Tibial nerve (tissue), 4 donors: ENCODE results near the gene ZNF705A. TPM values are rescaled to one million over a fixed set of nuclear protein-coding genes. Genes with fewer than 3 reads are reported as not detected.
A peak's percentile ranks its signal among the peaks of the same experiment; 100 is the strongest.
"Not testable (repeated sequence)": the region's sequence is repeated elsewhere in the genome, so short reads cannot be mapped to it uniquely, and the experiment has no call there.

Source experiments
- DNase-seq, 2 donors: peaks; one replicate each; pipeline ENCODE4 v3.0.0-alpha.2; 2019; ENCODE audit warnings: low spot score in 2 of 2
- H3K27ac ChIP-seq, 4 donors: fragments of 200-600 bp; sonication (generic) in 3 of 4; one replicate each; pipeline ENCODE4 v1.5.1; 2017 to 2019; ENCODE audit warnings: mild to moderate bottlenecking in 1 of 4
- H3K27me3 ChIP-seq, 2 donors: fragments of 200-600 bp; sonication (generic) in 1 of 2; one replicate each; pipeline versions ENCODE4 v1.5.1 to v1.6.0; 2017 to 2019
- H3K36me3 ChIP-seq, 3 donors: fragments of 200-600 bp; sonication (generic); one replicate each; pipeline ENCODE4 v1.5.1; 2018 to 2019
- H3K4me1 ChIP-seq, 4 donors: fragments of 200-600 bp; sonication (generic) in 3 of 4; one replicate each; pipeline ENCODE4 v1.5.1; 2017 to 2019
- H3K4me3 ChIP-seq, 4 donors: fragments of 200-600 bp; sonication (generic) in 3 of 4; one replicate each; pipeline ENCODE4 v1.5.1; 2017 to 2019; ENCODE audit warnings: mild to moderate bottlenecking in 1 of 4, moderate library complexity in 1 of 4
- H3K9me3 ChIP-seq, 4 donors: fragments of 200-600 bp; sonication (generic) in 3 of 4; one replicate each; pipeline ENCODE4 v1.5.1; 2017 to 2019
- EP300 ChIP-seq, 2 donors: sonication (generic); formaldehyde crosslinking; IDR thresholded peaks; one replicate each; pipeline ENCODE4 v1.6.1; 2017; ENCODE audit warnings: antibody characterized with exemption in 2 of 2, mild to moderate bottlenecking in 1 of 2
- POLR2A ChIP-seq, 2 donors: fragments of 450-650 bp; IDR thresholded peaks; one replicate each; pipeline ENCODE4 v1.6.1; 2017; ENCODE audit warnings: antibody characterized with exemption in 2 of 2, mild to moderate bottlenecking in 2 of 2, moderate library complexity in 2 of 2
- WGBS, 2 donors: methylation state at CpG; one replicate each; pipeline ENCODE4 v1.1.5; 2018; 5-methylcytosine and 5-hydroxymethylcytosine counted together
- total RNA-seq, 4 donors: library from RNA; depleted of rRNA; stranded (reverse); fragments of >200 nt; gene quantifications; one replicate each; pipeline ENCODE4 v1.1.0, GENCODE V29; 2016
- TF ChIP-seq, protein P1 (sequence below), 5 experiments: fragments of 200-600 bp in 3 of 5; fragments of 450-650 bp in 2 of 5; sonication (generic) in 3 of 5; IDR thresholded peaks; one replicate each; pipeline ENCODE4 v1.5.1; 2016 to 2019; ENCODE audit warnings: antibody characterized with exemption in 5 of 5, mild to moderate bottlenecking in 3 of 5, moderate library complexity in 2 of 5

Gene ZNF705A
- total RNA-seq, 4 donors from 2014 or later = not detected

DNA sequence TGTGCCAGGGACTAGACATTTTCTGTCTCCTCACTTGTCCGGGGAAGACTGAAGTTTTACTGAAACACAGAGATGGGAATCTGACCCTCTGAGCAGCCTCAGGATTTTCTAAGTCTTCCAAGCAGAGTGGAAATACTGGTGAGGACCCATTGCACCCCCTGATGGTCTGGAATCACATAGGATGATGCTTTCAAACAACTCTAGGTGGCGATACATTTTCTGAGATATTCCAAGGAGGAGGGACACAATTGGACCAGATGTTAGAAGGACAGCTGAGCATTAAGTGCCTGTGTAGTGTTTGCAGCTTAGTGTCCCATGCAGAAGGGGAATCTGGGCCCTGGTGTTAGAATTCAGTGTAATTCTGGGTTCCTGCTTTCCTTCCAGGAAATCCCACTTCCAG is 31.3 kb downstream of the ZNF705A start:
- WGBS, 2 donors = 76 to 83% methylated on average over 2 of the region's 2 CpGs
- not testable (repeated sequence) for H3K4me3 ChIP-seq, H3K27me3 ChIP-seq, H3K27ac ChIP-seq, H3K4me1 ChIP-seq, H3K9me3 ChIP-seq, DNase-seq, H3K36me3 ChIP-seq

DNA sequence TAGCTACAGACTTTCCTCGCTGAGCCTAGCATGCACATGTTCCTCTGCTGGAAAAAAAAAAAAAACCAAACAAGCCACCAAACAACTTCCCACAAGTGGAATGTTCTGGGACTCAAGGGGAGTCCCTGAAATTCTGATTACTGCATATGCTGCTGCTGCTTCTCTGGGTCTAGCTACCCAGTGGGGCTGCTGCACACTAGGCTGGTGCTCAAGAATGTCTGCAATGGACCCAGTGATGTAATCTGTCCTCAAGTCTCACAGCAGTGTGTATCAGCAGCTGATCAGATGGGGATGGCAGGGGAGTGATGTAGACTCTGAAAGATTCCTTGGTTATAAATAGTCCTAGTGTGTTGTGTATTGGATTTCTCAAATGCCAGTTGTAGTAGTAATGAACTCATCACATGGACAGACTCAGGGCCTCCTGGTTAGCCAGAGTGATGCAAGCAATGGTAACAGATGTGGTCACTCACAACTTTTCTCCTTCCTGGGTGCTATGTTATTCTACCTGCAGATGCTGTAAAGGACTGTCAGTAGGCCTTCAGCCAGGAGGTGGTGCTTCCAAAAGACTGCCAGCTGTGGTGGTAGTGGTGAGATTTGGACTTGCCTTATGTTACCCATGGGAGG is 41.0 kb downstream of the ZNF705A start:
- 93 to 94% methylated on average over 1 of the region's 1 CpG for WGBS, 2 donors
- H3K27ac ChIP-seq, H3K4me3 ChIP-seq, DNase-seq, H3K27me3 ChIP-seq, H3K4me1 ChIP-seq, H3K9me3 ChIP-seq: not testable (repeated sequence)
- H3K36me3 ChIP-seq = peaks cover 0 to 23% (median 0%) of the 10 kb centered on the region in 3 donors

DNA sequence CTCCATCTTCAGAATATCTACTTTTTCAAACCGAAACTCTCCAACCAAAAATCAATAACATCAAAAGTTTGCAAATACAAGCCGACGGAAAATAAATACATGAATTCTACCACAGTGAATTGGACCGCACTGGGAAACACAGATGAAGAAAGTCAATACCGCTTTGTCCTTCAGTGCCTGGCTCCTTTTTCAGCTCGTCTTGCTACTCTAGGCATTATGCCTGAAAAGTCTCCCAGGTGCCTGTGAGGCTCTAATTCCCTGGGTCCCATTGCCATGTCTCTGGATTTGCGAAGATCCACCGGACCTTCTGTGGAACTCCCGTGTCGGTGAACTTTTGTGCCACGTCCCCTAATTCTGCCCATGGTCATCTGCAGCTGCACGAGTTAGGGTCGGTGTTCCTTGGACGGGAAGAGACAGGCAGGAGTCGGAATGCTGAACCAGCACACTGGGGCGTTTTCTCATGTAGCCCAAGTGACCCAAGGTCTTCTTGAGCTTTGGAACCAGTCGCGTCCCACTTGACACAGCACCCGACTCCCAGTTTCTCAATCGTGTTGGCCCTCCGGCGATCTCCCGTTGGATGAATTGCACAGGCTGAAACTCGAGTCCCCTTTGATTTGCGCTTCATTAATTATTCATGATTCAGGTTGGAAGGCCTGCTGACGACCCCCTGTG is 62.0 kb downstream of the ZNF705A start:
- H3K9me3 ChIP-seq, H3K27ac ChIP-seq, H3K27me3 ChIP-seq, H3K36me3 ChIP-seq, H3K4me3 ChIP-seq, H3K4me1 ChIP-seq, DNase-seq: not testable (repeated sequence)
- 87 to 89% methylated on average over 26 of the region's 26 CpGs for WGBS, 2 donors

DNA sequence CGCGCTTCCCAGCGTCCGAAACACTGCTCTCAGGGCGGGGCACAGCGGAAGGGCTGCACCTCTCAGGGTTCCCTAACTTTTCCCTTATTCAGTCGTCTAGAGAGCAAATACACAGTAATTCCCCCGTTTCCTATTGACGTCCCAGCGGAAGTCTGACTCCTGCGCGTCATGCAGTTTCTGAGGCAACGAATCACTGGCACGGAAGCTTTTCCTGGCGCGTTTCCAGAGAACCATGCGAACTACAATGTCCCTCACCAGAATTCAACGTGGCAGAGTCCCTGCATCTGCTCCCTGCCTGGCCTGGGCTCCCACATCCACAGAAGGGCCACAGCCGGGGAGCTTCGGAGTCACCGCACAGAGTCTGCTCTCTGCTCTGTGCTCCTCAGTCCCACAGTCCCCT is 64.6 kb downstream of the ZNF705A start:
- not testable (repeated sequence) for H3K27ac ChIP-seq, H3K9me3 ChIP-seq, H3K4me3 ChIP-seq, H3K4me1 ChIP-seq, DNase-seq, H3K27me3 ChIP-seq, H3K36me3 ChIP-seq
- 82 to 89% methylated on average over 21 of the region's 21 CpGs for WGBS, 2 donors

DNA sequence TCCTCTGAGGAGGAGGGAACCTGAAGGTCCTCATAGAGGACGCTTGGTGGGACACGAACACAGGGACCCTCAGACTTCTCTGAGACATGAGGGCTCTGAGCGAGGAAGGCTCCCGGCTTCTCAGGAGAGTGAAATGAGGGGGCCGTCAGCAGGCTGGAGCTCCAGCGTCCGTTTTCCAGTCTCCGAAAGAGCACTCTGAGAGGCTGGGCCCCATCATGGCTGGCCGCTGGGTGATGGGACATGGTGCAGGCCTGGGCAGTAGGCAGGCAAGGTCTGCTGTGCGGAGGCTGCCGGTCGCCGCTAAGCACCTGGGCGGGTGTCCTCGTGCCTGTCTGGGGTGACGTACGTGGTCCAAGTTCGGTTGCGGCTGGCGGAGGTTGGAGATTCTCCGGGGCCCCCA is 65.0 kb downstream of the ZNF705A start:
- H3K9me3 ChIP-seq, H3K4me3 ChIP-seq, H3K27ac ChIP-seq, H3K4me1 ChIP-seq, H3K36me3 ChIP-seq, H3K27me3 ChIP-seq, DNase-seq: not testable (repeated sequence)
- WGBS, 2 donors = 92 to 94% methylated on average over 21 of the region's 21 CpGs

DNA sequence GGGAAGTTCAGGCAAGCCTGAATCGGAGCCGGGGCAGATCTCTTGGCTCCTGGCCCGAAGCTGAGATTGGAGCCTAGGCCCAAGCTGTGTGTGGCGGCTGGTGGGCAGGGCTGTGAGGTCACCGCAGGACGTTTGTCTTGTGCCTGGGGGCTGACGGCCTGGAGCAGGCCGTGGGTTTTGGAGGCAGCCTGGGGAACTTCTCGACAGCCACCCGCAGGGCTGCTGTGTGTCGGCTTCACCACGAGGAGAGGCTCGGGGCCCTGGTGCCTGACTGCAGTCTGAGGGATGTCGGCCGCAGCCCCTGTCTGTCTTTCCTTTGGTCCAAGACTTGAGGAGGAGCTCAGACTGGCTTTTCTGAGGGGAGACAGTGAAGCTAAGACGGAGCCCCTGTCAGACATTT is 65.5 kb downstream of the ZNF705A start:
- not testable (repeated sequence) for H3K4me3 ChIP-seq, H3K27me3 ChIP-seq, H3K9me3 ChIP-seq, H3K36me3 ChIP-seq, DNase-seq, H3K27ac ChIP-seq, H3K4me1 ChIP-seq
- WGBS, 2 donors = 85 to 89% methylated on average over 13 to 16 of the region's 16 CpGs

DNA sequence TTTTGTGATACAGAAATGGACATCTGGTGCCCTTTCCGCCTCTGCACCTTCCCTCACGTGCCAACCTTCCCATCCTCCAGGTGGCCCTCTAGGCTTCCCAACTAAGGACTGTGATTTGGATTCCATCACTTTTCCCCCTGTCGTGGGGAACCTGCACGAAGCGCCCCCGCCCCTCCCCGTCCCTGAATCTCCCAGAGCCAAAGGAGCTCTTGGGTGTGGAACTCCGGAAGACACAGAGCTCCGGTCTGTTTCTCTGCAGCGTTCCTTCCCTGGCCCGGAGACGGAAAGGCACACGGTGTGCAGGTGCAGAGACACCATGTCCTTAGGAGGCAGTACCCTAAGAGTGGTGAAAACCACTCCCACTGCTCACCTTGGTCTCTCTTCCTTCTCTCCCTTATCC is 66.8 kb downstream of the ZNF705A start:
- not testable (repeated sequence) for H3K4me1 ChIP-seq, H3K36me3 ChIP-seq, DNase-seq, H3K27ac ChIP-seq, H3K9me3 ChIP-seq, H3K4me3 ChIP-seq, H3K27me3 ChIP-seq
- 82 to 86% methylated on average over 13 of the region's 13 CpGs for WGBS, 2 donors

DNA sequence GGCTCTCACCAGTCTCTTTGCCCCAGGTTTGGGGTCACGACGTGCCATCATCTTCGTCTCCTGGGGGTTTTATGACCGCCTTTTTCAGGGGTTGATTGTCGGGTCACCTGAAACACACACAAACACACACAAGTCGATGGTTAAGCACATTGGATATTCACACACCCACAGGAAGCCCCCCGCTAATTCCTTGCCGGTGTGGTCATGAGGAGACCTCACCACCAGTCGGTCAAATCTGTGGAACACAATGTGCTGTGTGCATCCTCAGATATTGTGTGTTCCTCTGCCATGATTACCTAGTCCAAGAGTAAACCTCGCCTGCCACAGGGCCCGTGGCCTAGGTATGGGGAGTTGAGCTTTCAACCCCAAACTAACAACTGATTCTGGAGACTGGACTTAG is 68.0 kb downstream of the ZNF705A start:
- H3K36me3 ChIP-seq, H3K9me3 ChIP-seq, H3K4me3 ChIP-seq, H3K27me3 ChIP-seq, DNase-seq, H3K27ac ChIP-seq, H3K4me1 ChIP-seq: not testable (repeated sequence)
- 94 to 96% methylated on average over 11 of the region's 11 CpGs for WGBS, 2 donors

DNA sequence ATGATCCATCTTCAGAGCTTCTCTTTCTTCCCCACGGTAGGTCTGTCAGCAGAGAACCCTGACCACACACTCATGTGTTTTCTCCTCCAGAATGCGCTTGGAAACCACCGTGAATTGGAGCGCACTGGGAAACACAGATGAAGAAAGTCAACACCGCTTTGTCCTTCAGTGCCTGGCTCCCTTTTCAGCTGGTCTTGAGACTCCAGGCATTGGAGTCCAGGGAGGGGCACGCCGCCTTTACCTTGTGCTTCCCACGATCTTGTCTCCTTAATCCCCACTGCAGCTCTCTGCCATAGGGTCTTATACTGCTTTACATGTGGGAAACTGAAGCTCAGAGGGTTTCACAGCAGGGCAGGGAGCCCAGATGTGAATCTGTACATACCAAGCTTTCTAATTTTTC is 69.5 kb downstream of the ZNF705A start:
- DNase-seq = no peak
- H3K27ac ChIP-seq = no peak overlapping the region
- TF ChIP-seq POLR2A (IDR thresholded peaks at IDR 0.05) (no peak), EP300 (IDR thresholded peaks at IDR 0.05) (no peak)
- TF ChIP-seq, protein P1, sequence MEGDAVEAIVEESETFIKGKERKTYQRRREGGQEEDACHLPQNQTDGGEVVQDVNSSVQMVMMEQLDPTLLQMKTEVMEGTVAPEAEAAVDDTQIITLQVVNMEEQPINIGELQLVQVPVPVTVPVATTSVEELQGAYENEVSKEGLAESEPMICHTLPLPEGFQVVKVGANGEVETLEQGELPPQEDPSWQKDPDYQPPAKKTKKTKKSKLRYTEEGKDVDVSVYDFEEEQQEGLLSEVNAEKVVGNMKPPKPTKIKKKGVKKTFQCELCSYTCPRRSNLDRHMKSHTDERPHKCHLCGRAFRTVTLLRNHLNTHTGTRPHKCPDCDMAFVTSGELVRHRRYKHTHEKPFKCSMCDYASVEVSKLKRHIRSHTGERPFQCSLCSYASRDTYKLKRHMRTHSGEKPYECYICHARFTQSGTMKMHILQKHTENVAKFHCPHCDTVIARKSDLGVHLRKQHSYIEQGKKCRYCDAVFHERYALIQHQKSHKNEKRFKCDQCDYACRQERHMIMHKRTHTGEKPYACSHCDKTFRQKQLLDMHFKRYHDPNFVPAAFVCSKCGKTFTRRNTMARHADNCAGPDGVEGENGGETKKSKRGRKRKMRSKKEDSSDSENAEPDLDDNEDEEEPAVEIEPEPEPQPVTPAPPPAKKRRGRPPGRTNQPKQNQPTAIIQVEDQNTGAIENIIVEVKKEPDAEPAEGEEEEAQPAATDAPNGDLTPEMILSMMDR (IDR thresholded peaks at IDR 0.05) = no peak
- H3K27me3 ChIP-seq = no peaks in the 10 kb centered on the region
- H3K4me1 ChIP-seq = no peaks in the 10 kb centered on the region
- no peak overlapping the region for H3K4me3 ChIP-seq
- 89 to 90% methylated on average over 8 of the region's 8 CpGs for WGBS, 2 donors
- peaks cover 0 to 3% (median 0%) of the 10 kb centered on the region in 4 donors for H3K9me3 ChIP-seq
- no peaks in the 10 kb centered on the region for H3K36me3 ChIP-seq

DNA sequence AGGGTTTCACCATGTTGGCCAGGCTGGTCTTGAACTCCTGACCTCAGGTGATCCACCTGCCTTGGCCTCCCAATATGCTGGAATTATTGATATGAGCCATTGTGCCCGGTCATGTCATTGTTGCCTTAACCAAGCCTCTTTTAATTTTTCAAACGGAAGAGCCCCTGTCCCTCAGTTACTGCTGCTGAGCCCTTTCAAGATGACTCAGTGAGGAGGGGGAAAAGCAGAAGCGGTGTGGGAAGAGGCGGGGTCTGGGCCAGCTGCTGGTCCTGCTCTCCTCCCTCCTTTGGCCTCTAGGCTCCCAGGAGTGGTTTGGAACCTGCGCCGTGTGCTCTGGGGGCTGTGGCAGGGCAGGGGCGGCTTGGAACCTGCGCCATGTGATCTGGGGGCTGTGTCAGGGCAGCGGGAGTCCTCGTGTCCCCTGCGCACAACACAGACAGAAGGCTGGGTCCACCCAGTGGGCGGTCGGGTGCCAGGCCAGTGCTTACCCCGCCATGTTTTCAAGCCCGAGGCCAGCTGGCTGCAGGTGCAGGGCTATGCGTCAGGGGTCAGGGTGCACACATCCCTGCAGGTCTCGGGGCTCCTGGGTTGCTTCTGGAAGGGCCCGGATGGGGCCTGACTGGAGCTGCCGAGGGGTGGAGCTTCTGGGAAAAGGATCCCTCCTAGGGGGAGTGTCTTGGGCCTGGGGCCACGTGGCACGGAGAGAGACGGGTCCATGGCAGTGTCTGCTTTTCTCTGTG is 70.3 kb downstream of the ZNF705A start, which contains the start of gene FAM90A1:
Gene FAM90A1, minus strand, starts transcription at position 627 of the 740 bp plus-strand sequence. CDS start 2,786 bp downstream, outside the sequence.
- WGBS, 2 donors = 38 to 62% methylated on average over 21 to 22 of the region's 22 CpGs

DNA sequence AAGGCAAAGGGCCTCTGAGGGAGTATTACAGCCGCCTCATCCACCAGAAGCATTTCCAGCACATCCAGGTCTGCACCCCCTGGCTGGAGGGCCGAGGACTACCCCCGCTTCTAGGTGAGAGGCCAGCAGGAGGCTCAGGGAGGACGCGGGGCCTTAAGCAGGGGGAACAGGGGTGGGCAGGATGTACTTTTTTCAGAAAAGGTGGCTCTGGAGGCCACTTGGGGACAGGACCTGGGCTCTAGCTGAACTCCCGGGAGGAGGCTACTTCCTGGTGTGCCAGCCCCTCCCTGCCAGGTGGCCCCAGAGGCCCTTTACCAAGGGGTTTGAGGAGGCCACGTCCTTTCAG is 70.9 kb downstream of the ZNF705A start:
- H3K9me3 ChIP-seq, H3K27me3 ChIP-seq, DNase-seq, H3K36me3 ChIP-seq, H3K27ac ChIP-seq, H3K4me1 ChIP-seq: not testable (repeated sequence)
- WGBS, 2 donors = 38 to 59% methylated on average over 7 of the region's 7 CpGs
- H3K4me3 ChIP-seq = peak overlapping the region in 3 of 4 donors; percentile 12 to 36 (median 28)

More for the DNA sequence above, 70.3 kb downstream of the ZNF705A start, which contains the start of gene FAM90A1:
- not testable (repeated sequence) for H3K36me3 ChIP-seq, H3K27me3 ChIP-seq, DNase-seq, H3K9me3 ChIP-seq, H3K4me1 ChIP-seq, H3K27ac ChIP-seq
- H3K4me3 ChIP-seq = peak within 1 kb of the TSS in 3 of 4 donors; percentile 12 to 36 (median 28)

DNA sequence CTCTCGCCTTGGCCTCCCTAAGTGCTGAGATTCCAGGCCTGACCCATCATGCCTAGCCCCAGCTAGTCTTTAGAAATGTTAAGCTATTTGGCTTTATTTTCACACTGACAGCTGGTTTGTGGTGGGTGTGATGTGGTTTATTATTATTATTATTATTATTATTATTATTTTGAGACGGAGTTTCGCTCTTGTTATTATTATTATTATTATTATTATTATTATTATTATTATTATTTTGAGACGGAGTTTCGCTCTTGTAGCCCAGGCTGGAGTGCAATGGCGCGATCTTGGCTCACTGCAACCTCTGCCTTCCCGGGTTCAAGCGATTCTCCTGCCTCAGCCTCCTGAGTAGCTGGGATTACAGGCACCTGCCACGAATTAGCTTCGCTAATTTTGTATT is 71.8 kb downstream of the ZNF705A start:
- DNase-seq, H3K27ac ChIP-seq, H3K27me3 ChIP-seq, H3K4me1 ChIP-seq, H3K36me3 ChIP-seq, H3K4me3 ChIP-seq, H3K9me3 ChIP-seq: not testable (repeated sequence)
- WGBS, 2 donors = 93 to 96% methylated on average over 11 of the region's 11 CpGs
